Measurements from ENCODE around the gene RUVBL1.

The RUVBL1 gene

GRCh38 chr3:128073807-128074206, 49.8 kb downstream of the RUVBL1 start:
- H3K4me2 ChIP-seq (ENCODE audit: low read length) = no peak overlapping the region
- peaks cover 25% of the 10 kb centered on the region for H3K4me1 ChIP-seq (ENCODE audit: control insufficient read depth, low read length)
- H3F3A ChIP-seq (ENCODE audit: control insufficient read depth, insufficient read depth) = peaks cover 17% of the 10 kb centered on the region
- no peak overlapping the region for H3K4me3 ChIP-seq (ENCODE audit: low read length)
- peaks cover 31% of the 10 kb centered on the region for H3K79me2 ChIP-seq (ENCODE audit: control insufficient read depth, low read length)
- H3K27me3 ChIP-seq (ENCODE audit: control insufficient read depth, low read length) = no peaks in the 10 kb centered on the region
- H4K20me1 ChIP-seq (ENCODE audit: control insufficient read depth, insufficient read depth, low read depth, low read length) = peaks cover 24% of the 10 kb centered on the region
- H3K36me3 ChIP-seq (ENCODE audit: control insufficient read depth, low read length) = peaks cover 74% of the 10 kb centered on the region
- H3K9me2 ChIP-seq (replicated peaks; ENCODE audit: control insufficient read depth, low read length) = no peaks in the 10 kb centered on the region
- H3K9me3 ChIP-seq (ENCODE audit: control insufficient read depth, insufficient read depth, low read length) = no peaks in the 10 kb centered on the region
- H3K27ac ChIP-seq (ENCODE audit: low read depth, low read length) = no peak overlapping the region
- TF ChIP-seq, protein P1, sequence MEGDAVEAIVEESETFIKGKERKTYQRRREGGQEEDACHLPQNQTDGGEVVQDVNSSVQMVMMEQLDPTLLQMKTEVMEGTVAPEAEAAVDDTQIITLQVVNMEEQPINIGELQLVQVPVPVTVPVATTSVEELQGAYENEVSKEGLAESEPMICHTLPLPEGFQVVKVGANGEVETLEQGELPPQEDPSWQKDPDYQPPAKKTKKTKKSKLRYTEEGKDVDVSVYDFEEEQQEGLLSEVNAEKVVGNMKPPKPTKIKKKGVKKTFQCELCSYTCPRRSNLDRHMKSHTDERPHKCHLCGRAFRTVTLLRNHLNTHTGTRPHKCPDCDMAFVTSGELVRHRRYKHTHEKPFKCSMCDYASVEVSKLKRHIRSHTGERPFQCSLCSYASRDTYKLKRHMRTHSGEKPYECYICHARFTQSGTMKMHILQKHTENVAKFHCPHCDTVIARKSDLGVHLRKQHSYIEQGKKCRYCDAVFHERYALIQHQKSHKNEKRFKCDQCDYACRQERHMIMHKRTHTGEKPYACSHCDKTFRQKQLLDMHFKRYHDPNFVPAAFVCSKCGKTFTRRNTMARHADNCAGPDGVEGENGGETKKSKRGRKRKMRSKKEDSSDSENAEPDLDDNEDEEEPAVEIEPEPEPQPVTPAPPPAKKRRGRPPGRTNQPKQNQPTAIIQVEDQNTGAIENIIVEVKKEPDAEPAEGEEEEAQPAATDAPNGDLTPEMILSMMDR (IDR thresholded peaks at IDR 0.05; ENCODE audit: low read depth, low read length, poor library complexity, severe bottlenecking) = no peak
- no peak for TF ChIP-seq EZH2phosphoT487 (IDR thresholded peaks at IDR 0.05; ENCODE audit: borderline replicate concordance, low read length)

DNA sequence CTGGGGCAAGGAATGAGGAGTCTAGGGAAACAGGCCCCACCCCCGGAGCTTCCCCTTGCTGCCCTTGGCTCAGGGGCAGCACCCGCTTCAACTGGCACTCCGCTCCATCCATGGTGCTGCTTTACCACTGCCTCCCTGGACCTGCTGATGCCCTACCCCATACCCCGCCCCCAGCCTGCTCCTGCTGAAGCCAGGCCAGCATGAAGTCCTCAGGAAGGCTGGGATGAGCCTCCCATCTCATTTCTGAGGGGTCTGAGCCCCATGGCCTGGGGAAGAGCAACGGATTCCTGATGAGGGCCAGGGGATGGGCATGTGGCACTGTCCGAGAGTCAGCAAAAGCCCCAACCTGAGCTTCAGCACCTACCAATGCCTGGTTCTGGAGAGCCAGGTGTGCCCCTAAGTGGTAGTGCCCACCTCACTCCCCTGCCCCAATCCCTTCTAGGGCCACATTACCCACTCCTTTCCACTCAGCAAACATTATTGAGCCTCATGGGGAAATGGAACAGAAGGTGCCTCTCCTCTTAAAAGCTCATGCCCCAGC, 50.4 kb downstream of the RUVBL1 start:
- TF ChIP-seq EZH2phosphoT487 (IDR thresholded peaks at IDR 0.05; ENCODE audit: borderline replicate concordance, low read length) = no peak
- H3K9me3 ChIP-seq (ENCODE audit: control insufficient read depth, insufficient read depth, low read length) = no peaks in the 10 kb centered on the region
- H3K79me2 ChIP-seq (ENCODE audit: control insufficient read depth, low read length) = peaks cover 31% of the 10 kb centered on the region
- H3K27me3 ChIP-seq (ENCODE audit: control insufficient read depth, low read length) = no peaks in the 10 kb centered on the region
- no peaks in the 10 kb centered on the region for H3K9me2 ChIP-seq (replicated peaks; ENCODE audit: control insufficient read depth, low read length)
- no peak overlapping the region for H3K4me2 ChIP-seq (ENCODE audit: low read length)
- H3K4me3 ChIP-seq (ENCODE audit: low read length) = no peak overlapping the region
- peaks cover 14% of the 10 kb centered on the region for H3F3A ChIP-seq (ENCODE audit: control insufficient read depth, insufficient read depth)
- H3K27ac ChIP-seq (ENCODE audit: low read depth, low read length) = no peak overlapping the region
- H3K36me3 ChIP-seq (ENCODE audit: control insufficient read depth, low read length) = peaks cover 74% of the 10 kb centered on the region
- H4K20me1 ChIP-seq (ENCODE audit: control insufficient read depth, insufficient read depth, low read depth, low read length) = peaks cover 24% of the 10 kb centered on the region
- peaks cover 25% of the 10 kb centered on the region for H3K4me1 ChIP-seq (ENCODE audit: control insufficient read depth, low read length)

DNA sequence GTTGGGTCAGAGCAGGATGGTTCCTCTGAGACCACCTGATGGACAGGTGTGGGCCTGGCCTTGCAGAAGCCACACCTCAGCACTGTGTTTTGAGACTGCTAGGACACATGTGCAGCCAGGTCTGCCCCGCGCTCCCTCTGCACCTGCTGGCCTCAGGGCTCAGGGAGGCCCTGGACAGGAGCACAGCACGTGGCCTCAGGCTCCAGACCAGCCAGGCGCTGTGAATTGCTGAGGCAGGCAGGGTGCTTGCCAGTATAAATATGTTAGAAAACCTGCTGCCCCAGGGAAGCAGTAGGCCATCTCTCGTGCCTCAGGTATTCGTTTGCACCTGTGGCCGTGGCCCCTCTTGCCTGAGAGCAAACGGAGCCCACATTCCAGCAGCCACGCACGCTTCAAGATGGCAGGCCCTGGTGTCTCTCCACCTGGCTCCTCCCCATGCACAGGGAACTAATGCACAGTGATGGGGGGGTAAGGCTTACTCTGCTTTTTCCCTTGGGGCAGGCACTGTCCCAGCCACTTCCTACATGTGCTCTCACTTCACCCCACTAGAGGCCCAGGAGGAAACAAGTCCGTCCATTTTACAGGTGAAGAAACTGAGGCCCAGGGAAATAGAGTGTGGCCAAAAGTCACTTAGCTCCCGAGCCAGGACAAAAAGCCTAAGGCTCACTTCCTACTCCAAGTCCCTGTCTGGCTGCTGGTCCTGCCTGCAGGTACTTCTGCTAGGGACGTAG, 51.0 kb downstream of the RUVBL1 start:
- Histone ChIP-seq H3K79me2 (ENCODE audit: control insufficient read depth, low read length) (peaks cover 31% of the 10 kb centered on the region), H3K4me3 (ENCODE audit: low read length) (no peak overlapping the region), H3K27me3 (ENCODE audit: control insufficient read depth, low read length) (no peaks in the 10 kb centered on the region), H3K27ac (ENCODE audit: low read depth, low read length) (no peak overlapping the region), H4K20me1 (ENCODE audit: control insufficient read depth, insufficient read depth, low read depth, low read length) (peaks cover 22% of the 10 kb centered on the region), H3K4me2 (ENCODE audit: low read length) (no peak overlapping the region), H3K36me3 (ENCODE audit: control insufficient read depth, low read length) (peaks cover 79% of the 10 kb centered on the region), H3K9me3 (ENCODE audit: control insufficient read depth, insufficient read depth, low read length) (no peaks in the 10 kb centered on the region), H3K4me1 (ENCODE audit: control insufficient read depth, low read length) (peaks cover 20% of the 10 kb centered on the region), H3K9me2 (replicated peaks; ENCODE audit: control insufficient read depth, low read length) (no peaks in the 10 kb centered on the region), H3F3A (ENCODE audit: control insufficient read depth, insufficient read depth) (peaks cover 14% of the 10 kb centered on the region)
- no peak for TF ChIP-seq EZH2phosphoT487 (IDR thresholded peaks at IDR 0.05; ENCODE audit: borderline replicate concordance, low read length)
- TF ChIP-seq, protein P1 (IDR thresholded peaks at IDR 0.05; ENCODE audit: low read depth, low read length, poor library complexity, severe bottlenecking) = no peak

DNA sequence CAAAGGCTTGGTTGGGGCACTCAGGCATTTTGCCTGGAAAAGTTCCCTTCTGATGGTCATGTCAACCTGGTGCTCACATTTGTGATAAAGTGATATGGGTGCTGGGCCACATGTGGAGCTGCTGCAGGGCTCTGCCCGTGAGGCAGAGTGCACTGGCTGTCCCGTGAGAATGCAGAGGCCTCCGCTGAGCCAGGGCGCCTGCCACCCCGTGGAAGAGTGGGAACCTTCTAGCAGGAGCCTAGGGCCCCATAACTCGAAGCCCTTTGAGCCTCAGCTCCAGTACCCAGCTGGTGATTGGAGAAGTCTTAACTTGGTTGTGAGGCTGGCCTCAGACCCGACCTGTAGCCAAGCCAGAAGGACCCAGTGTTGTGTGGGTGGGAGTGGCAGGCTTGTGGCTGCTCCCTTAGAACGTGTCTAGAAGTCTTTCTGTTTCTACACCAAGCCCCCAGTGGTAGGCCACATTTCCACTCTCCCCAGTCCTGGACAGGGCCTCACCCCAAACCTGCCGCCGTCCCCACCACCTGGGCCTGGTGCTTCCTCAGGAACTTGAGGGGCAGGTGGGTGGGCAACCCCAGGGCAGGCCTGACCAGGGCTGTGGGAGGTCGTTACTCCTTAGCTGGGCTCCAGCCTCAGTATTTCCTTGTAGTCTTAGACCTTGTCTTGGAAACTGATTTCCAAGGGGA, 51.7 kb downstream of the RUVBL1 start:
- Histone ChIP-seq H3K27me3 (ENCODE audit: control insufficient read depth, low read length) (no peaks in the 10 kb centered on the region), H3K4me2 (ENCODE audit: low read length) (no peak overlapping the region), H3K79me2 (ENCODE audit: control insufficient read depth, low read length) (peaks cover 31% of the 10 kb centered on the region), H3K9me3 (ENCODE audit: control insufficient read depth, insufficient read depth, low read length) (no peaks in the 10 kb centered on the region), H3F3A (ENCODE audit: control insufficient read depth, insufficient read depth) (peaks cover 17% of the 10 kb centered on the region), H3K36me3 (ENCODE audit: control insufficient read depth, low read length) (peaks cover 83% of the 10 kb centered on the region), H3K4me3 (ENCODE audit: low read length) (no peak overlapping the region), H3K27ac (ENCODE audit: low read depth, low read length) (no peak overlapping the region), H3K4me1 (ENCODE audit: control insufficient read depth, low read length) (peaks cover 13% of the 10 kb centered on the region), H4K20me1 (ENCODE audit: control insufficient read depth, insufficient read depth, low read depth, low read length) (peaks cover 19% of the 10 kb centered on the region), H3K9me2 (replicated peaks; ENCODE audit: control insufficient read depth, low read length) (no peaks in the 10 kb centered on the region)
- TF ChIP-seq EZH2phosphoT487 (IDR thresholded peaks at IDR 0.05; ENCODE audit: borderline replicate concordance, low read length) = no peak
- TF ChIP-seq, protein P1 (IDR thresholded peaks at IDR 0.05; ENCODE audit: low read depth, low read length, poor library complexity, severe bottlenecking) = no peak

All from DOHH2 (cell line).